OCI-LY3 (cell line): Measurements from ENCODE around the gene ZSCAN25.

ENCODE experiments used
- H2AFZ ChIP-seq: fragments of 200-600, 300-600 bp; shearing (Covaris generic); 2 replicates; pipeline ENCODE4 v1.6.0; 2014; ENCODE audit warnings: antibody characterized with exemption, low read depth, low read length
- H3K27ac ChIP-seq: fragments of 200-600, 300-600 bp; sonication (generic); 2 replicates; pipeline ENCODE4 v1.5.1; 2014; ENCODE audit warnings: mild to moderate bottlenecking, low read length, moderate library complexity, mixed read lengths
- H3K27me3 ChIP-seq: fragments of 200-600, 300-600 bp; sonication (generic); 2 replicates; pipeline ENCODE4 v1.6.1; 2014; ENCODE audit warnings: low read depth, low read length, mixed read lengths
- H3K36me3 ChIP-seq: fragments of 200-600, 300-600 bp; sonication (generic); replicated peaks from 2 replicates; pipeline ENCODE3; 2014; ENCODE audit warnings: low read depth, low read length, mixed read lengths
- H3K4me1 ChIP-seq: fragments of 300-600, 200-600 bp; sonication (generic); 2 replicates; pipeline ENCODE4 v1.6.1; 2014; ENCODE audit warnings: low read length, mixed read lengths
- H3K4me2 ChIP-seq: fragments of 200-600, 300-600 bp; sonication (generic); 2 replicates; pipeline ENCODE4 v1.6.1; 2014; ENCODE audit warnings: low read length, mixed read lengths
- H3K4me3 ChIP-seq: fragments of 300-600, 200-600 bp; sonication (generic); 2 replicates; pipeline ENCODE4 v1.5.1; 2014; ENCODE audit warnings: antibody characterized with exemption, mild to moderate bottlenecking, low read length, moderate library complexity
- H3K79me2 ChIP-seq: fragments of 300-600, 200-600 bp; shearing (Covaris generic); 2 replicates; pipeline ENCODE4 v1.6.1; 2014; ENCODE audit warnings: mild to moderate bottlenecking, low read length, mixed read lengths
- H3K9ac ChIP-seq: fragments of 300-600, 200-600 bp; shearing (Covaris generic); 2 replicates; pipeline ENCODE4 v1.6.0; 2014; ENCODE audit warnings: mild to moderate bottlenecking, low read length, moderate library complexity
- H3K9me3 ChIP-seq: fragments of 200-600, 300-600 bp; shearing (Covaris generic); 2 replicates; pipeline ENCODE4 v1.6.1; 2014; ENCODE audit warnings: low read length, mixed read lengths; ENCODE audit not compliant: insufficient read depth
- H4K20me1 ChIP-seq: fragments of 200-600, 300-600 bp; sonication (generic); 2 replicates; pipeline ENCODE4 v1.6.1; 2016; ENCODE audit warnings: low read length, mixed read lengths; ENCODE audit not compliant: insufficient read depth
- CTCF ChIP-seq: fragments of 200-600, 300-600 bp; sonication (generic); IDR thresholded peaks from 2 replicates; pipeline ENCODE4 v1.5.1; 2014; ENCODE audit warnings: antibody characterized with exemption, low read length, low read depth
- EZH2phosphoT487 ChIP-seq: fragments of 200-600 bp; shearing (Covaris generic); IDR thresholded peaks from 2 replicates; pipeline ENCODE4 v1.6.1; 2018; ENCODE audit warnings: antibody characterized with exemption, mixed run types, low read depth

ZSCAN25 gene

GRCh38 chr7:99626661-99627060 is 9.9 kb downstream of the ZSCAN25 start:
- Histone ChIP-seq H4K20me1 (no peaks in the 10 kb centered on the region), H3K4me3 (no peak overlapping the region), H3K79me2 (no peaks in the 10 kb centered on the region), H3K9ac (no peak overlapping the region), H3K4me1 (no peaks in the 10 kb centered on the region), H2AFZ (no peak overlapping the region), H3K4me2 (no peak overlapping the region), H3K27ac (no peak overlapping the region), H3K9me3 (no peaks in the 10 kb centered on the region), H3K27me3 (no peaks in the 10 kb centered on the region), H3K36me3 (peaks cover 68% of the 10 kb centered on the region)
- TF ChIP-seq CTCF (no peak), EZH2phosphoT487 (no peak)

- peaks cover 63% of the 10 kb centered on the region for H3K36me3 ChIP-seq
- H3K9me3 ChIP-seq = no peaks in the 10 kb centered on the region
- no peak overlapping the region for H2AFZ ChIP-seq
- no peaks in the 10 kb centered on the region for H3K4me1 ChIP-seq
- no peaks in the 10 kb centered on the region for H4K20me1 ChIP-seq
- no peak overlapping the region for H3K4me2 ChIP-seq
- no peak overlapping the region for H3K27ac ChIP-seq
- no peak overlapping the region for H3K9ac ChIP-seq
- H3K79me2 ChIP-seq = no peaks in the 10 kb centered on the region
- no peak for TF ChIP-seq EZH2phosphoT487
- no peak for TF ChIP-seq CTCF
- H3K4me3 ChIP-seq = no peak overlapping the region
- H3K27me3 ChIP-seq = no peaks in the 10 kb centered on the region
These were observed 10.8 kb downstream of the ZSCAN25 start for GRCh38 chr7:99627513-99627912.

GRCh38 chr7:99628471-99629465 is 12.0 kb downstream of the ZSCAN25 start:
- H3K36me3 ChIP-seq = peaks cover 62% of the 10 kb centered on the region
- no peaks in the 10 kb centered on the region for H4K20me1 ChIP-seq
- H3K9ac ChIP-seq = no peak overlapping the region
- H3K9me3 ChIP-seq = no peaks in the 10 kb centered on the region
- no peak overlapping the region for H3K4me3 ChIP-seq
- H3K79me2 ChIP-seq = no peaks in the 10 kb centered on the region
- TF ChIP-seq CTCF = no peak
- TF ChIP-seq EZH2phosphoT487 = no peak
- H3K27me3 ChIP-seq = no peaks in the 10 kb centered on the region
- H3K27ac ChIP-seq = no peak overlapping the region
- H3K4me1 ChIP-seq = no peaks in the 10 kb centered on the region
- no peak overlapping the region for H3K4me2 ChIP-seq
- no peak overlapping the region for H2AFZ ChIP-seq

GRCh38 chr7:99629643-99630042 is 12.9 kb downstream of the ZSCAN25 start:
- H3K9ac ChIP-seq = no peak overlapping the region
- H3K27ac ChIP-seq = no peak overlapping the region
- H3K4me1 ChIP-seq = no peaks in the 10 kb centered on the region
- TF ChIP-seq CTCF (no peak), EZH2phosphoT487 (no peak)
- H4K20me1 ChIP-seq = no peaks in the 10 kb centered on the region
- no peak overlapping the region for H3K4me2 ChIP-seq
- no peaks in the 10 kb centered on the region for H3K79me2 ChIP-seq
- H3K4me3 ChIP-seq = no peak overlapping the region
- H3K27me3 ChIP-seq = no peaks in the 10 kb centered on the region
- peaks cover 58% of the 10 kb centered on the region for H3K36me3 ChIP-seq
- H2AFZ ChIP-seq = no peak overlapping the region
- H3K9me3 ChIP-seq = no peaks in the 10 kb centered on the region
